RPMI8226 (cell line): ENCODE data around the gene OTUD3.

Source experiments
- DNase-seq: peaks from one replicate; pipeline ENCODE4 v3.0.0-alpha.2; 2015

OTUD3 gene

GRCh38 chr1:19957779-19958178, 75.6 kb downstream of the OTUD3 start:
- DNase-seq, result no peak

DNA sequence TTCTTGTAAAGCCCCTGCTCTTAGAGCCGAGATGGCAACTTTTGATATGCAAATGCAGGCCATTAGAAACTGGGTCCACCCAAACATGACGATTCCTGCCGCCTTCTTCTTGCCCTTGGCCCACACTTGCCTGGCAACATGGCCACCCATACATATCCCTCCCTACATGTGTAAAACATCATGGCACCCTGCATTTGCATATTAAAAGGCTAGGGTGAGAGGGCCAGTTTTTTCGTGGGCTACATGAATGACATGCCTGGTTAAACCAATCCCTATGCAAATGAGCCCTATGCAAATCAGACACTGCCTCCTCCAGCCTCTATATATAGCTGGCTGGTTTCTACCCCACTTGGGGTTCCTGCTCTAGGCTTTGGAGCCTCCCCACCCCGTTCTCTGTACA, 78.4 kb downstream of the OTUD3 start:
- DNase-seq, result no peak
